H9 (cell line): ENCODE data around the gene TRERF1. TPM values are rescaled to one million over a fixed set of nuclear protein-coding genes. Genes with fewer than 3 reads are reported as not detected.

Experiments used
- DNase-seq: peaks from one replicate; pipeline ENCODE4 v3.0.0-alpha.2; 2017
- H2AFZ ChIP-seq: one replicate; pipeline ENCODE4 v1.6.1; 2013; ENCODE audit warnings: mild to moderate bottlenecking, low read length, control low read depth, moderate library complexity
- H2AK5ac ChIP-seq: 2 replicates; pipeline ENCODE4 v1.6.1; 2013; ENCODE audit warnings: low read length, control low read depth, mixed read lengths; ENCODE audit not compliant: insufficient read length
- H2BK120ac ChIP-seq: one replicate; pipeline ENCODE4 v1.6.1; 2013; ENCODE audit warnings: low read depth, mild to moderate bottlenecking, low read length, control low read depth, inconsistent platforms; ENCODE audit not compliant: poor library complexity, severe bottlenecking
- H2BK12ac ChIP-seq: 2 replicates; pipeline ENCODE4 v1.6.1; 2013; ENCODE audit warnings: low read length, control low read depth, mixed read lengths, low read depth; ENCODE audit not compliant: insufficient read length
- H2BK15ac ChIP-seq: 2 replicates; pipeline ENCODE4 v1.6.1; 2013; ENCODE audit warnings: low read depth, low read length, control low read depth
- H2BK20ac ChIP-seq: one replicate; pipeline ENCODE4 v1.6.1; 2013; ENCODE audit warnings: low read depth, mild to moderate bottlenecking, low read length, control low read depth, inconsistent platforms; ENCODE audit not compliant: poor library complexity, severe bottlenecking
- H2BK5ac ChIP-seq: 2 replicates; pipeline ENCODE4 v1.6.1; 2013; ENCODE audit warnings: low read length, control low read depth, mixed read lengths; ENCODE audit not compliant: insufficient read length
- H3K14ac ChIP-seq: 2 replicates; pipeline ENCODE4 v1.6.1; 2013; ENCODE audit warnings: low read length, control low read depth; ENCODE audit not compliant: insufficient read depth
- H3K18ac ChIP-seq: 2 replicates; pipeline ENCODE4 v1.6.1; 2013; ENCODE audit warnings: low read depth, mild to moderate bottlenecking, mixed read lengths, low read length, control low read depth; ENCODE audit not compliant: insufficient read length
- H3K23ac ChIP-seq: 2 replicates; pipeline ENCODE4 v1.6.1; 2013; ENCODE audit warnings: low read length, control low read depth, mixed read lengths, low read depth; ENCODE audit not compliant: insufficient read length
- H3K23me2 ChIP-seq: 2 replicates; pipeline ENCODE4 v1.6.1; 2013; ENCODE audit warnings: low read depth, mild to moderate bottlenecking, mixed read lengths, low read length, control low read depth; ENCODE audit not compliant: insufficient read length, poor library complexity, severe bottlenecking
- H3K27ac ChIP-seq: 2 replicates; pipeline ENCODE4 v1.5.1; 2013; ENCODE audit warnings: low read length, control low read depth, mixed read lengths, low read depth; ENCODE audit not compliant: insufficient read length
- H3K27me3 ChIP-seq: 2 replicates; pipeline ENCODE4 v1.6.1; 2013; ENCODE audit warnings: low read length, control low read depth, inconsistent platforms; ENCODE audit not compliant: insufficient read depth
- H3K4ac ChIP-seq: 2 replicates; pipeline ENCODE4 v1.6.1; 2013; ENCODE audit warnings: low read depth, mild to moderate bottlenecking, control low read depth, inconsistent platforms, low read length, moderate library complexity
- H3K4me1 ChIP-seq: 2 replicates; pipeline ENCODE4 v1.6.1; 2013; ENCODE audit warnings: low read length, control low read depth, inconsistent platforms; ENCODE audit not compliant: insufficient read depth
- H3K4me2 ChIP-seq: 2 replicates; pipeline ENCODE4 v1.6.1; 2013; ENCODE audit warnings: low read length, control low read depth, mixed read lengths; ENCODE audit not compliant: insufficient read length, insufficient read depth
- H3K56ac ChIP-seq: 2 replicates; pipeline ENCODE4 v1.6.1; 2013; ENCODE audit warnings: low read depth, mild to moderate bottlenecking, mixed read lengths, low read length, control low read depth; ENCODE audit not compliant: insufficient read length
- H3K79me1 ChIP-seq: 2 replicates; pipeline ENCODE4 v1.6.1; 2013; ENCODE audit warnings: low read depth, mild to moderate bottlenecking, moderate library complexity, low read length, control low read depth, inconsistent platforms; ENCODE audit not compliant: insufficient read depth, poor library complexity, severe bottlenecking
- H3K79me2 ChIP-seq: 2 replicates; pipeline ENCODE4 v1.6.1; 2013; ENCODE audit warnings: low read length, control low read depth, inconsistent platforms; ENCODE audit not compliant: insufficient read depth
- H3K9ac ChIP-seq: 2 replicates; pipeline ENCODE4 v1.6.1; 2013; ENCODE audit warnings: low read length, control low read depth, mixed read lengths; ENCODE audit not compliant: insufficient read length; ENCODE audit errors: extremely low read depth
- H3K9me3 ChIP-seq: one replicate; pipeline ENCODE4 v1.6.1; 2013; ENCODE audit warnings: low read depth, low read length, inconsistent platforms; ENCODE audit not compliant: control insufficient read depth
- H3T11ph ChIP-seq: one replicate; pipeline ENCODE4 v1.6.1; 2013; ENCODE audit warnings: mild to moderate bottlenecking, low read length, control low read depth, inconsistent platforms
- H4K20me1 ChIP-seq: one replicate; pipeline ENCODE4 v1.6.1; 2013; ENCODE audit not compliant: control insufficient read depth, insufficient read length, insufficient read depth
- H4K5ac ChIP-seq: 2 replicates; pipeline ENCODE4 v1.6.1; 2013; ENCODE audit warnings: low read depth, mild to moderate bottlenecking, mixed read lengths, low read length, control low read depth; ENCODE audit not compliant: insufficient read length
- H4K8ac ChIP-seq: replicated peaks from 2 replicates; pipeline ENCODE4 v1.6.1; 2013; ENCODE audit warnings: low read length, control low read depth, mixed read lengths, low read depth; ENCODE audit not compliant: insufficient read length
- H4K91ac ChIP-seq: 2 replicates; pipeline ENCODE4 v1.6.1; 2013; ENCODE audit warnings: low read depth, mild to moderate bottlenecking, moderate library complexity, mixed read lengths, low read length, control low read depth; ENCODE audit not compliant: insufficient read length
- H3K27ac Mint-ChIP-seq, 3 experiments: 2 replicates in 2 of 3; 3 replicates in 1 of 3; pipeline ENCODE4 v1.8.0; 2020 to 2021; ENCODE audit warnings: mixed read lengths in 3 of 3, mild to moderate bottlenecking in 1 of 3, moderate library complexity in 1 of 3
- H3K27me3 Mint-ChIP-seq: 2 replicates; pipeline ENCODE4 v1.8.0; 2021; ENCODE audit warnings: low read depth, mild to moderate bottlenecking, moderate library complexity, mixed read lengths
- H3K36me3 Mint-ChIP-seq, 3 experiments: 2 replicates in 2 of 3; 3 replicates in 1 of 3; pipeline ENCODE4 v1.8.0; 2020 to 2021; ENCODE audit warnings: low read depth in 3 of 3, mixed read lengths in 3 of 3; ENCODE audit not compliant: insufficient read depth in 1 of 3
- H3K4me1 Mint-ChIP-seq, 2 experiments: 2 replicates each; pipeline ENCODE4 v1.8.0; 2020; ENCODE audit warnings: mixed read lengths in 2 of 2
- H3K4me3 Mint-ChIP-seq, 2 experiments: 2 replicates in 1 of 2; 3 replicates in 1 of 2; pipeline ENCODE4 v1.8.0; 2020 to 2021; ENCODE audit warnings: mild to moderate bottlenecking in 2 of 2, mixed read lengths in 2 of 2, moderate library complexity in 1 of 2
- H3K9me3 Mint-ChIP-seq, 2 experiments: 2 replicates in 1 of 2; 3 replicates in 1 of 2; pipeline ENCODE4 v1.8.0; 2020; ENCODE audit warnings: mild to moderate bottlenecking in 2 of 2, mixed read lengths in 2 of 2, moderate library complexity in 1 of 2
- WGBS: extraction: QIAGEN DNeasy Blood & Tissue Kit; methylation state at CpG from one replicate; pipeline ENCODE4 v1.1.7; 2013; ENCODE audit warnings: missing lambda C conversion rate, low lambda C conversion rate, mixed read lengths; ENCODE audit not compliant: insufficient read length; ENCODE audit errors: extremely low coverage; 5-methylcytosine and 5-hydroxymethylcytosine counted together
- total RNA-seq: library from RNA; stranded (reverse); gene quantifications from 2 replicates; pipeline ENCODE4 v1.2.1, GENCODE V29; 2021
- TF ChIP-seq, protein P1 (sequence below): fragments of 200-600 bp; sonication (generic); conservative IDR thresholded peaks from 3 replicates; pipeline ENCODE4 v1.8.0; 2021; ENCODE audit warnings: antibody characterized with exemption, mild to moderate bottlenecking

TRERF1 gene
- total RNA-seq, 1 experiment from 2014 or later, result 19.7 TPM

DNA sequence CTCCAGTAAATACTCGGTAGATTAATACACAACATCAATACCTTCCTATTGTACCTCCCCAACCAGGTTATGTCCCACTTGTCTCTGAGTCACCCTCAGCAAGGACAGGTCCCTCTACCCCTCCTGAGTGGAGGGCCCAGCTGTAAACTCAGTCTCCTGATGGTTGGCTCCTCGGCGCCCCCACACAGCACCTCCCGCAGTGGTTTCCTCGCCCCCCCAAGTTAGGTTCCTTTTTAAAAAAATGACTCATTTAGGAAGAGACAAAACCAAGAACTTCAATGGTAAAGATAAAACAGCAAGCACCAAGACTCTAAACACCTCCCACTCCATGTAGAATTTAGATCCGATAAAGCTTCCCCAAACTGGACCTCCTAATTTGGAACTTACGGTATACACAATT lies 83.5 kb downstream of the TRERF1 start:
- Histone ChIP-seq H3K23me2 (no peaks in the 10 kb centered on the region), H2BK5ac (no peak overlapping the region), H3K4me1 (no peaks in the 10 kb centered on the region), H3K4me2 (no peak overlapping the region), H3K79me2 (peaks cover 2% of the 10 kb centered on the region; the same call in 1 of the 2 replicates), H2BK20ac (no peak overlapping the region), H4K20me1 (no peaks in the 10 kb centered on the region), H4K91ac (no peak overlapping the region), H2BK12ac (no peak overlapping the region), H3K9me3 (no peaks in the 10 kb centered on the region), H3K4ac (no peak overlapping the region), H3K27me3 (no peaks in the 10 kb centered on the region), H4K5ac (no peak overlapping the region), H3K9ac (no peak overlapping the region), H4K8ac (no peak overlapping the region), H3T11ph (no peak overlapping the region), H2AK5ac (no peak overlapping the region), H3K18ac (no peak overlapping the region), H3K23ac (no peak overlapping the region), H3K79me1 (peaks cover 8% of the 10 kb centered on the region), H2AFZ (no peak overlapping the region), H3K56ac (no peak overlapping the region), H3K14ac (no peak overlapping the region), H2BK15ac (no peak overlapping the region), H3K27ac (no peak overlapping the region), H2BK120ac (no peak overlapping the region)
- peaks cover 3 to 10% (median 9%) of the 10 kb centered on the region in 3 experiments; a peak in 5 of 7 replicates for H3K36me3 Mint-ChIP-seq
- no peaks in the 10 kb centered on the region for H3K27me3 Mint-ChIP-seq
- no peaks in the 10 kb centered on the region; a peak in 1 of 5 replicates for H3K9me3 Mint-ChIP-seq
- TF ChIP-seq, protein P1, sequence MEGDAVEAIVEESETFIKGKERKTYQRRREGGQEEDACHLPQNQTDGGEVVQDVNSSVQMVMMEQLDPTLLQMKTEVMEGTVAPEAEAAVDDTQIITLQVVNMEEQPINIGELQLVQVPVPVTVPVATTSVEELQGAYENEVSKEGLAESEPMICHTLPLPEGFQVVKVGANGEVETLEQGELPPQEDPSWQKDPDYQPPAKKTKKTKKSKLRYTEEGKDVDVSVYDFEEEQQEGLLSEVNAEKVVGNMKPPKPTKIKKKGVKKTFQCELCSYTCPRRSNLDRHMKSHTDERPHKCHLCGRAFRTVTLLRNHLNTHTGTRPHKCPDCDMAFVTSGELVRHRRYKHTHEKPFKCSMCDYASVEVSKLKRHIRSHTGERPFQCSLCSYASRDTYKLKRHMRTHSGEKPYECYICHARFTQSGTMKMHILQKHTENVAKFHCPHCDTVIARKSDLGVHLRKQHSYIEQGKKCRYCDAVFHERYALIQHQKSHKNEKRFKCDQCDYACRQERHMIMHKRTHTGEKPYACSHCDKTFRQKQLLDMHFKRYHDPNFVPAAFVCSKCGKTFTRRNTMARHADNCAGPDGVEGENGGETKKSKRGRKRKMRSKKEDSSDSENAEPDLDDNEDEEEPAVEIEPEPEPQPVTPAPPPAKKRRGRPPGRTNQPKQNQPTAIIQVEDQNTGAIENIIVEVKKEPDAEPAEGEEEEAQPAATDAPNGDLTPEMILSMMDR, result no peak
- no peak for DNase-seq
- no peak overlapping the region for H3K4me3 Mint-ChIP-seq
- no CpG with 5 or more reads among the region's 7 CpGs for WGBS
- peak overlapping the region in 1 of 3 experiments; percentile 87; a peak in 2 of 7 replicates for H3K27ac Mint-ChIP-seq
- H3K4me1 Mint-ChIP-seq, result peaks cover 19 to 25% of the 10 kb centered on the region in 2 experiments
